Muscle layer of duodenum (tissue), 2 donors: ENCODE results near the gene RPP38.

Source experiments
- H3K27ac ChIP-seq: one replicate; pipeline ENCODE4 v1.7.0; 2013; ENCODE audit warnings: mild to moderate bottlenecking, low read length
- H3K27me3 ChIP-seq: one replicate; pipeline ENCODE4 v1.7.0; 2013; ENCODE audit warnings: low read depth, mild to moderate bottlenecking, control low read depth, low read length
- H3K36me3 ChIP-seq, 2 donors: one replicate each; pipeline ENCODE4 v1.7.0; 2013; ENCODE audit warnings: low read length in 2 of 2, control low read depth in 1 of 2, mild to moderate bottlenecking in 1 of 2; ENCODE audit not compliant: insufficient read depth in 2 of 2, control insufficient read depth in 1 of 2
- H3K4me1 ChIP-seq, 2 donors: one replicate each; pipeline ENCODE4 v1.7.0; 2013; ENCODE audit warnings: low read length in 2 of 2, mild to moderate bottlenecking in 2 of 2, control low read depth in 1 of 2, moderate library complexity in 1 of 2; ENCODE audit not compliant: insufficient read depth in 2 of 2, control insufficient read depth in 1 of 2
- H3K4me3 ChIP-seq, 2 donors: one replicate each; pipeline ENCODE4 v1.7.0; 2013; ENCODE audit warnings: low read length in 2 of 2, low read depth in 1 of 2, mild to moderate bottlenecking in 1 of 2
- H3K9me3 ChIP-seq, 2 donors: one replicate each; pipeline ENCODE4 v1.7.0; 2013; ENCODE audit warnings: low read length in 2 of 2, control low read depth in 1 of 2, mild to moderate bottlenecking in 1 of 2; ENCODE audit not compliant: control insufficient read depth in 1 of 2
- donor health status: healthy.

RPP38 gene

GRCh38 chr10:15137636-15138035 lies 40.5 kb downstream of the RPP38 start:
- no peaks in the 10 kb centered on the region for H3K4me1 ChIP-seq
- H3K27me3 ChIP-seq: no peaks in the 10 kb centered on the region
- no peak overlapping the region for H3K4me3 ChIP-seq
- no peak overlapping the region for H3K27ac ChIP-seq
- H3K9me3 ChIP-seq: no peaks in the 10 kb centered on the region
- peaks cover 27 to 33% of the 10 kb centered on the region in 2 donors for H3K36me3 ChIP-seq

- no peak overlapping the region for H3K27ac ChIP-seq
Observed at GRCh38 chr10:15140698-15141097, 43.5 kb downstream of the RPP38 start.

GRCh38 chr10:15141136-15142054 lies 44.2 kb downstream of the RPP38 start:
- no peak overlapping the region for H3K4me3 ChIP-seq
- H3K27me3 ChIP-seq: no peaks in the 10 kb centered on the region
- H3K27ac ChIP-seq: no peak overlapping the region
- H3K9me3 ChIP-seq: no peaks in the 10 kb centered on the region
- peaks cover 8% of the 10 kb centered on the region in 2 donors for H3K36me3 ChIP-seq
- H3K4me1 ChIP-seq: no peaks in the 10 kb centered on the region

More at GRCh38 chr10:15140698-15141097, 43.5 kb downstream of the RPP38 start:
- no peaks in the 10 kb centered on the region for H3K27me3 ChIP-seq
- H3K36me3 ChIP-seq: peaks cover 8% of the 10 kb centered on the region in 2 donors
- H3K9me3 ChIP-seq: no peaks in the 10 kb centered on the region
- no peak overlapping the region for H3K4me3 ChIP-seq
- no peaks in the 10 kb centered on the region for H3K4me1 ChIP-seq

GRCh38 chr10:15144788-15145187 lies 47.6 kb downstream of the RPP38 start:
- H3K4me1 ChIP-seq: no peaks in the 10 kb centered on the region
- no peaks in the 10 kb centered on the region for H3K9me3 ChIP-seq
- peaks cover 3% of the 10 kb centered on the region in 2 donors for H3K36me3 ChIP-seq
- no peak overlapping the region for H3K4me3 ChIP-seq
- no peaks in the 10 kb centered on the region for H3K27me3 ChIP-seq
- H3K27ac ChIP-seq: no peak overlapping the region

GRCh38 chr10:15146366-15146765 lies 49.2 kb downstream of the RPP38 start:
- H3K27me3 ChIP-seq: no peaks in the 10 kb centered on the region
- H3K27ac ChIP-seq: no peak overlapping the region
- H3K36me3 ChIP-seq: peaks cover 0 to under 1% of the 10 kb centered on the region in 2 donors
- no peak overlapping the region for H3K4me3 ChIP-seq
- H3K4me1 ChIP-seq: no peaks in the 10 kb centered on the region
- no peaks in the 10 kb centered on the region for H3K9me3 ChIP-seq

- H3K27me3 ChIP-seq: no peaks in the 10 kb centered on the region
- H3K4me3 ChIP-seq: no peak overlapping the region
- no peaks in the 10 kb centered on the region for H3K9me3 ChIP-seq
- no peak overlapping the region for H3K27ac ChIP-seq
- H3K36me3 ChIP-seq: no peaks in the 10 kb centered on the region
- H3K4me1 ChIP-seq: no peaks in the 10 kb centered on the region
Observed at GRCh38 chr10:15147594-15148392, 50.6 kb downstream of the RPP38 start.

- Histone ChIP-seq H3K4me3 (no peak overlapping the region), H3K27ac (no peak overlapping the region), H3K9me3 (no peaks in the 10 kb centered on the region), H3K36me3 (no peaks in the 10 kb centered on the region), H3K27me3 (no peaks in the 10 kb centered on the region), H3K4me1 (no peaks in the 10 kb centered on the region)
Observed at GRCh38 chr10:15149042-15149771, 52.1 kb downstream of the RPP38 start.

- no peaks in the 10 kb centered on the region for H3K27me3 ChIP-seq
- H3K27ac ChIP-seq: no peak overlapping the region
- no peaks in the 10 kb centered on the region for H3K36me3 ChIP-seq
- H3K4me3 ChIP-seq: no peak overlapping the region
- H3K4me1 ChIP-seq: no peaks in the 10 kb centered on the region
- H3K9me3 ChIP-seq: no peaks in the 10 kb centered on the region
Observed at GRCh38 chr10:15150563-15150962, 53.4 kb downstream of the RPP38 start.

- no peaks in the 10 kb centered on the region for H3K27me3 ChIP-seq
- no peaks in the 10 kb centered on the region for H3K9me3 ChIP-seq
- H3K4me3 ChIP-seq: no peak overlapping the region
- no peaks in the 10 kb centered on the region for H3K36me3 ChIP-seq
- no peak overlapping the region for H3K27ac ChIP-seq
- no peaks in the 10 kb centered on the region for H3K4me1 ChIP-seq
Observed at GRCh38 chr10:15152556-15152955, 55.4 kb downstream of the RPP38 start.
